H9 (cell line): ENCODE measurements around the gene CPNE5. TPM values are rescaled to one million over a fixed set of nuclear protein-coding genes. Genes with fewer than 3 reads are reported as not detected.

Source experiments
- DNase-seq: peaks from one replicate; pipeline ENCODE4 v3.0.0-alpha.2; 2017
- H2AFZ ChIP-seq: one replicate; pipeline ENCODE4 v1.6.1; 2013; ENCODE audit warnings: mild to moderate bottlenecking, low read length, control low read depth, moderate library complexity
- H2AK5ac ChIP-seq: 2 replicates; pipeline ENCODE4 v1.6.1; 2013; ENCODE audit warnings: low read length, control low read depth, mixed read lengths; ENCODE audit not compliant: insufficient read length
- H2BK120ac ChIP-seq: one replicate; pipeline ENCODE4 v1.6.1; 2013; ENCODE audit warnings: low read depth, mild to moderate bottlenecking, low read length, control low read depth, inconsistent platforms; ENCODE audit not compliant: poor library complexity, severe bottlenecking
- H2BK12ac ChIP-seq: 2 replicates; pipeline ENCODE4 v1.6.1; 2013; ENCODE audit warnings: low read length, control low read depth, mixed read lengths, low read depth; ENCODE audit not compliant: insufficient read length
- H2BK15ac ChIP-seq: 2 replicates; pipeline ENCODE4 v1.6.1; 2013; ENCODE audit warnings: low read depth, low read length, control low read depth
- H2BK20ac ChIP-seq: one replicate; pipeline ENCODE4 v1.6.1; 2013; ENCODE audit warnings: low read depth, mild to moderate bottlenecking, low read length, control low read depth, inconsistent platforms; ENCODE audit not compliant: poor library complexity, severe bottlenecking
- H2BK5ac ChIP-seq: 2 replicates; pipeline ENCODE4 v1.6.1; 2013; ENCODE audit warnings: low read length, control low read depth, mixed read lengths; ENCODE audit not compliant: insufficient read length
- H3K14ac ChIP-seq: 2 replicates; pipeline ENCODE4 v1.6.1; 2013; ENCODE audit warnings: low read length, control low read depth; ENCODE audit not compliant: insufficient read depth
- H3K18ac ChIP-seq: 2 replicates; pipeline ENCODE4 v1.6.1; 2013; ENCODE audit warnings: low read depth, mild to moderate bottlenecking, mixed read lengths, low read length, control low read depth; ENCODE audit not compliant: insufficient read length
- H3K23ac ChIP-seq: 2 replicates; pipeline ENCODE4 v1.6.1; 2013; ENCODE audit warnings: low read length, control low read depth, mixed read lengths, low read depth; ENCODE audit not compliant: insufficient read length
- H3K23me2 ChIP-seq: 2 replicates; pipeline ENCODE4 v1.6.1; 2013; ENCODE audit warnings: low read depth, mild to moderate bottlenecking, mixed read lengths, low read length, control low read depth; ENCODE audit not compliant: insufficient read length, poor library complexity, severe bottlenecking
- H3K27ac ChIP-seq: 2 replicates; pipeline ENCODE4 v1.5.1; 2013; ENCODE audit warnings: low read length, control low read depth, mixed read lengths, low read depth; ENCODE audit not compliant: insufficient read length
- H3K27me3 ChIP-seq: 2 replicates; pipeline ENCODE4 v1.6.1; 2013; ENCODE audit warnings: low read length, control low read depth, inconsistent platforms; ENCODE audit not compliant: insufficient read depth
- H3K4ac ChIP-seq: 2 replicates; pipeline ENCODE4 v1.6.1; 2013; ENCODE audit warnings: low read depth, mild to moderate bottlenecking, control low read depth, inconsistent platforms, low read length, moderate library complexity
- H3K4me1 ChIP-seq: 2 replicates; pipeline ENCODE4 v1.6.1; 2013; ENCODE audit warnings: low read length, control low read depth, inconsistent platforms; ENCODE audit not compliant: insufficient read depth
- H3K4me2 ChIP-seq: 2 replicates; pipeline ENCODE4 v1.6.1; 2013; ENCODE audit warnings: low read length, control low read depth, mixed read lengths; ENCODE audit not compliant: insufficient read length, insufficient read depth
- H3K56ac ChIP-seq: 2 replicates; pipeline ENCODE4 v1.6.1; 2013; ENCODE audit warnings: low read depth, mild to moderate bottlenecking, mixed read lengths, low read length, control low read depth; ENCODE audit not compliant: insufficient read length
- H3K79me1 ChIP-seq: 2 replicates; pipeline ENCODE4 v1.6.1; 2013; ENCODE audit warnings: low read depth, mild to moderate bottlenecking, moderate library complexity, low read length, control low read depth, inconsistent platforms; ENCODE audit not compliant: insufficient read depth, poor library complexity, severe bottlenecking
- H3K79me2 ChIP-seq: 2 replicates; pipeline ENCODE4 v1.6.1; 2013; ENCODE audit warnings: low read length, control low read depth, inconsistent platforms; ENCODE audit not compliant: insufficient read depth
- H3K9ac ChIP-seq: 2 replicates; pipeline ENCODE4 v1.6.1; 2013; ENCODE audit warnings: low read length, control low read depth, mixed read lengths; ENCODE audit not compliant: insufficient read length; ENCODE audit errors: extremely low read depth
- H3K9me3 ChIP-seq: one replicate; pipeline ENCODE4 v1.6.1; 2013; ENCODE audit warnings: low read depth, low read length, inconsistent platforms; ENCODE audit not compliant: control insufficient read depth
- H3T11ph ChIP-seq: one replicate; pipeline ENCODE4 v1.6.1; 2013; ENCODE audit warnings: mild to moderate bottlenecking, low read length, control low read depth, inconsistent platforms
- H4K20me1 ChIP-seq: one replicate; pipeline ENCODE4 v1.6.1; 2013; ENCODE audit not compliant: control insufficient read depth, insufficient read length, insufficient read depth
- H4K5ac ChIP-seq: 2 replicates; pipeline ENCODE4 v1.6.1; 2013; ENCODE audit warnings: low read depth, mild to moderate bottlenecking, mixed read lengths, low read length, control low read depth; ENCODE audit not compliant: insufficient read length
- H4K8ac ChIP-seq: replicated peaks from 2 replicates; pipeline ENCODE4 v1.6.1; 2013; ENCODE audit warnings: low read length, control low read depth, mixed read lengths, low read depth; ENCODE audit not compliant: insufficient read length
- H4K91ac ChIP-seq: 2 replicates; pipeline ENCODE4 v1.6.1; 2013; ENCODE audit warnings: low read depth, mild to moderate bottlenecking, moderate library complexity, mixed read lengths, low read length, control low read depth; ENCODE audit not compliant: insufficient read length
- H3K27ac Mint-ChIP-seq, 3 experiments: 2 replicates in 2 of 3; 3 replicates in 1 of 3; pipeline ENCODE4 v1.8.0; 2020 to 2021; ENCODE audit warnings: mixed read lengths in 3 of 3, mild to moderate bottlenecking in 1 of 3, moderate library complexity in 1 of 3
- H3K27me3 Mint-ChIP-seq: 2 replicates; pipeline ENCODE4 v1.8.0; 2021; ENCODE audit warnings: low read depth, mild to moderate bottlenecking, moderate library complexity, mixed read lengths
- H3K36me3 Mint-ChIP-seq, 3 experiments: 2 replicates in 2 of 3; 3 replicates in 1 of 3; pipeline ENCODE4 v1.8.0; 2020 to 2021; ENCODE audit warnings: low read depth in 3 of 3, mixed read lengths in 3 of 3; ENCODE audit not compliant: insufficient read depth in 1 of 3
- H3K4me1 Mint-ChIP-seq, 2 experiments: 2 replicates each; pipeline ENCODE4 v1.8.0; 2020; ENCODE audit warnings: mixed read lengths in 2 of 2
- H3K4me3 Mint-ChIP-seq, 2 experiments: 2 replicates in 1 of 2; 3 replicates in 1 of 2; pipeline ENCODE4 v1.8.0; 2020 to 2021; ENCODE audit warnings: mild to moderate bottlenecking in 2 of 2, mixed read lengths in 2 of 2, moderate library complexity in 1 of 2
- H3K9me3 Mint-ChIP-seq, 2 experiments: 2 replicates in 1 of 2; 3 replicates in 1 of 2; pipeline ENCODE4 v1.8.0; 2020; ENCODE audit warnings: mild to moderate bottlenecking in 2 of 2, mixed read lengths in 2 of 2, moderate library complexity in 1 of 2
- WGBS: extraction: QIAGEN DNeasy Blood & Tissue Kit; methylation state at CpG from one replicate; pipeline ENCODE4 v1.1.7; 2013; ENCODE audit warnings: missing lambda C conversion rate, low lambda C conversion rate, mixed read lengths; ENCODE audit not compliant: insufficient read length; ENCODE audit errors: extremely low coverage; 5-methylcytosine and 5-hydroxymethylcytosine counted together
- total RNA-seq: library from RNA; stranded (reverse); gene quantifications from 2 replicates; pipeline ENCODE4 v1.2.1, GENCODE V29; 2021
- TF ChIP-seq, protein P1 (sequence below): fragments of 200-600 bp; sonication (generic); conservative IDR thresholded peaks from 3 replicates; pipeline ENCODE4 v1.8.0; 2021; ENCODE audit warnings: antibody characterized with exemption, mild to moderate bottlenecking

Gene CPNE5
- total RNA-seq, 1 experiment from 2014 or later = 0.52 TPM

DNA sequence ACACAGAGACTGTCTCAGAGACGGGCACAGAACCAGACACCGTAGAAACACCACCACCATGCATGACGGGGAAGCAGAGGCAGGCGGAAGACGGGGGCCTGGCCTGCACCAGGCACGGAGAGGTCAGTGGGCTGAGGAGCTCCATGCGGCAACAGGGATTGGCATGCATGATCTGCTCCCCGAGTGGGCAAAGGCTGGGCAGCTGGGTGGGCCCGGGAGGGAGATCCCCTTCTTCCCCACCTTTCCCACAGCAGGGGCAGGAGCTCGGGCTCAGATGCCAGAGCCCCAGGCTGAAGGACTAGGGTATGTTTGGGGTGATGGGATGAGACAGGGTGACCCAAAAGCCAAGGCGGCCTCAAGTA, 98.4 kb downstream of the CPNE5 start:
- Histone ChIP-seq H3K23ac (no peak overlapping the region), H4K8ac (no peak overlapping the region), H3K4me2 (no peak overlapping the region), H3K9ac (no peak overlapping the region), H2BK120ac (no peak overlapping the region), H3K56ac (no peak overlapping the region), H3K9me3 (no peaks in the 10 kb centered on the region), H3K18ac (no peak overlapping the region), H3T11ph (no peak overlapping the region), H4K20me1 (no peaks in the 10 kb centered on the region), H3K79me2 (no peaks in the 10 kb centered on the region), H2BK5ac (no peak overlapping the region), H2BK12ac (no peak overlapping the region), H3K79me1 (no peaks in the 10 kb centered on the region), H3K4ac (no peak overlapping the region), H4K5ac (no peak overlapping the region), H4K91ac (no peak overlapping the region), H2AK5ac (no peak overlapping the region), H3K27me3 (no peaks in the 10 kb centered on the region), H3K27ac (no peak overlapping the region), H3K4me1 (no peaks in the 10 kb centered on the region), H3K14ac (no peak overlapping the region; the same call in 1 of the 2 replicates), H3K23me2 (no peaks in the 10 kb centered on the region), H2BK20ac (no peak overlapping the region), H2BK15ac (no peak overlapping the region), H2AFZ (no peak overlapping the region)
- no CpG with 5 or more reads among the region's 11 CpGs for WGBS
- DNase-seq = no peak
- Mint-ChIP-seq H3K4me1 (peaks cover 6 to 7% of the 10 kb centered on the region in 2 experiments), H3K9me3 (no peaks in the 10 kb centered on the region; a peak in 1 of 5 replicates), H3K36me3 (no peaks in the 10 kb centered on the region), H3K27ac (no peak overlapping the region), H3K4me3 (no peak overlapping the region; a peak in 1 of 5 replicates), H3K27me3 (no peaks in the 10 kb centered on the region)
- TF ChIP-seq, protein P1, sequence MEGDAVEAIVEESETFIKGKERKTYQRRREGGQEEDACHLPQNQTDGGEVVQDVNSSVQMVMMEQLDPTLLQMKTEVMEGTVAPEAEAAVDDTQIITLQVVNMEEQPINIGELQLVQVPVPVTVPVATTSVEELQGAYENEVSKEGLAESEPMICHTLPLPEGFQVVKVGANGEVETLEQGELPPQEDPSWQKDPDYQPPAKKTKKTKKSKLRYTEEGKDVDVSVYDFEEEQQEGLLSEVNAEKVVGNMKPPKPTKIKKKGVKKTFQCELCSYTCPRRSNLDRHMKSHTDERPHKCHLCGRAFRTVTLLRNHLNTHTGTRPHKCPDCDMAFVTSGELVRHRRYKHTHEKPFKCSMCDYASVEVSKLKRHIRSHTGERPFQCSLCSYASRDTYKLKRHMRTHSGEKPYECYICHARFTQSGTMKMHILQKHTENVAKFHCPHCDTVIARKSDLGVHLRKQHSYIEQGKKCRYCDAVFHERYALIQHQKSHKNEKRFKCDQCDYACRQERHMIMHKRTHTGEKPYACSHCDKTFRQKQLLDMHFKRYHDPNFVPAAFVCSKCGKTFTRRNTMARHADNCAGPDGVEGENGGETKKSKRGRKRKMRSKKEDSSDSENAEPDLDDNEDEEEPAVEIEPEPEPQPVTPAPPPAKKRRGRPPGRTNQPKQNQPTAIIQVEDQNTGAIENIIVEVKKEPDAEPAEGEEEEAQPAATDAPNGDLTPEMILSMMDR = no peak
